CD4-positive, alpha-beta T cell treated with Interleukin-17A for 1 hour (primary cell): ENCODE results near the gene FOXP4.
A peak's percentile ranks its signal among the peaks of the same experiment; 100 is the strongest.

Source experiments
- DNase-seq: peaks from one replicate; pipeline ENCODE4 v3.0.0-alpha.2; 2020

FOXP4 gene

GRCh38 chr6:41545703-41546474, at the start of gene FOXP4:
TSS of gene FOXP4 (plus strand) at chr6:41546381. CDS start at chr6:41565761, 19,380 bp downstream.
- peak; percentile 88 for DNase-seq

- DNase-seq = no peak
Observed at GRCh38 chr6:41497573-41497972, 48.6 kb upstream of the FOXP4 start.

- DNase-seq = no peak
Observed at GRCh38 chr6:41497994-41498393, 48.2 kb upstream of the FOXP4 start.

- no peak for DNase-seq
Observed at GRCh38 chr6:41498968-41499599, 47.1 kb upstream of the FOXP4 start.

GRCh38 chr6:41500561-41500960, 45.6 kb upstream of the FOXP4 start:
- no peak for DNase-seq

- DNase-seq = no peak
Observed at GRCh38 chr6:41502566-41502916, 43.6 kb upstream of the FOXP4 start.

GRCh38 chr6:41502917-41503671, 43.1 kb upstream of the FOXP4 start:
- no peak for DNase-seq

GRCh38 chr6:41503827-41504465, 42.2 kb upstream of the FOXP4 start:
- DNase-seq = no peak

- DNase-seq = no peak
Observed at GRCh38 chr6:41504466-41505121, 41.6 kb upstream of the FOXP4 start.

- no peak for DNase-seq
Observed at GRCh38 chr6:41505122-41506049, 40.8 kb upstream of the FOXP4 start.

- DNase-seq = no peak
Observed at GRCh38 chr6:41508479-41508878, 37.7 kb upstream of the FOXP4 start.

GRCh38 chr6:41509580-41509979, 36.6 kb upstream of the FOXP4 start:
- DNase-seq = no peak

- DNase-seq = no peak
Observed at GRCh38 chr6:41511443-41512060, 34.6 kb upstream of the FOXP4 start.

- no peak for DNase-seq
Observed at GRCh38 chr6:41512146-41512701, 34.0 kb upstream of the FOXP4 start.

- no peak for DNase-seq
Observed at GRCh38 chr6:41515995-41516394, 30.2 kb upstream of the FOXP4 start.

GRCh38 chr6:41518118-41518517, 28.1 kb upstream of the FOXP4 start:
- DNase-seq = no peak

GRCh38 chr6:41519305-41519744, 26.9 kb upstream of the FOXP4 start:
- DNase-seq = no peak

- DNase-seq = no peak
Observed at GRCh38 chr6:41519745-41520699, 26.2 kb upstream of the FOXP4 start.

- DNase-seq = no peak
Observed at GRCh38 chr6:41522780-41523548, 23.2 kb upstream of the FOXP4 start.
